HCT116 (cell line): ENCODE data around the gene FRMPD4. TPM values are rescaled to one million over a fixed set of nuclear protein-coding genes. Genes with fewer than 3 reads are reported as not detected.

Experiments
- ATAC-seq: fragments of 200-7000 bp; cut with Tn5 transposase; 2 replicates; pipeline ENCODE4 v1.9.1; 2020; ENCODE audit warnings: mild to moderate bottlenecking, moderate library complexity
- BruUV-seq: library from RNA; stranded (reverse); fragments of 400-500 nt; replicated peaks from 2 replicates; lab custom pipeline; 2021; lab: Mats Ljungman, UMichigan
- CTCF ChIA-PET: fragments of 300-600 bp; sonication (Branson Sonifier 250); formaldehyde crosslinking; loops from one replicate; lab custom pipeline; 2021; ENCODE audit warnings: antibody characterized with exemption; lab: Charles Lee
- POLR2A ChIA-PET: fragments of 300-600, 350-600 bp; sonication (Branson Sonifier 250); formaldehyde crosslinking; loops from one replicate; lab custom pipeline; 2021; ENCODE audit warnings: antibody characterized with exemption; lab: Charles Lee
- RAD21 ChIA-PET, 2 experiments: fragments of 300-600 bp; sonication (Branson Sonifier 250); formaldehyde crosslinking; loops; one replicate each; lab custom pipeline; 2023; ENCODE audit warnings: low total read pairs in 2 of 2; ENCODE audit not compliant: uncharacterized antibody in 2 of 2, unreplicated experiment in 2 of 2, low non-redundant PET in 1 of 2; lab: Charles Lee
- DNase-seq: peaks from one replicate; pipeline ENCODE4 v3.0.0-alpha.2; 2010; ENCODE audit warnings: low read depth, low spot score
- H2AFZ ChIP-seq: fragments of 200-600 bp; shearing (Covaris generic), sonication (generic); 2 replicates; pipeline ENCODE4 v1.6.1; 2017; ENCODE audit warnings: low read depth, mixed run types, mixed read lengths, antibody characterized with exemption, low read length; ENCODE audit not compliant: poor library complexity, severe bottlenecking
- H3K27ac ChIP-seq: 2 replicates; pipeline ENCODE4 v1.5.1; 2012; ENCODE audit warnings: low read depth, low read length
- H3K27me3 ChIP-seq: fragments of 200-600 bp; sonication (generic); 2 replicates; pipeline ENCODE4 v1.6.1; 2016; ENCODE audit warnings: mixed run types, low read length, mixed read lengths; ENCODE audit not compliant: insufficient read depth
- H3K36me3 ChIP-seq, 2 experiments: fragments of 200-500 bp in 1 of 2; fragments of 200-600 bp in 1 of 2; sonication (Bioruptor generic) in 1 of 2; sonication (generic) in 1 of 2; 2 replicates each; pipeline versions ENCODE4 v1.5.1 to v1.6.1; 2014 to 2016; ENCODE audit warnings: low read length in 2 of 2, inconsistent platforms in 1 of 2, mixed read lengths in 1 of 2, mixed run types in 1 of 2; ENCODE audit not compliant: insufficient read depth in 2 of 2, control insufficient read depth in 1 of 2
- H3K4me1 ChIP-seq, 2 experiments: fragments of 200-600 bp in 1 of 2; sonication (generic) in 1 of 2; 2 replicates each; pipeline versions ENCODE4 v1.5.1 to v1.6.1; 2012 to 2017; ENCODE audit warnings: low read length in 2 of 2, inconsistent platforms in 1 of 2, mild to moderate bottlenecking in 1 of 2, mixed read lengths in 1 of 2, mixed run types in 1 of 2, moderate library complexity in 1 of 2; ENCODE audit not compliant: insufficient read depth in 2 of 2, control insufficient read depth in 1 of 2
- H3K4me2 ChIP-seq: fragments of 200-600 bp; sonication (generic); 2 replicates; pipeline ENCODE4 v1.6.1; 2017; ENCODE audit warnings: mixed run types, low read length, mixed read lengths
- H3K4me3 ChIP-seq, 2 experiments: fragments of 200-600 bp in 1 of 2; sonication (generic) in 1 of 2; replicated peaks in 1 of 2; 2 replicates each; pipeline ENCODE4 v1.5.1; 2011 to 2016; ENCODE audit warnings: low read length in 2 of 2, control low read depth in 1 of 2, low read depth in 1 of 2, mild to moderate bottlenecking in 1 of 2, mixed read lengths in 1 of 2, mixed run types in 1 of 2
- H3K79me2 ChIP-seq: fragments of 200-600 bp; sonication (generic); 2 replicates; pipeline ENCODE4 v1.6.1; 2017; ENCODE audit warnings: mild to moderate bottlenecking, mixed run types, low read length, moderate library complexity, mixed read lengths; ENCODE audit not compliant: insufficient read depth
- H3K9ac ChIP-seq: fragments of 200-600 bp; sonication (generic); 2 replicates; pipeline ENCODE4 v1.6.1; 2016; ENCODE audit warnings: low read length, mixed read lengths
- H3K9me2 ChIP-seq: fragments of 200-600 bp; sonication (generic), shearing (Covaris generic); 2 replicates; pipeline ENCODE4 v1.6.1; 2017; ENCODE audit warnings: mixed run types, mild to moderate bottlenecking, moderate library complexity; ENCODE audit not compliant: insufficient read depth
- H3K9me3 ChIP-seq, 2 experiments: fragments of 200-500 bp in 1 of 2; fragments of 200-600 bp in 1 of 2; sonication (Bioruptor generic) in 1 of 2; sonication (generic) in 1 of 2; 2 replicates each; pipeline ENCODE4 v1.6.1; 2014 to 2017; ENCODE audit warnings: low read length in 2 of 2, mixed read lengths in 2 of 2, inconsistent platforms in 1 of 2, low read depth in 1 of 2, mild to moderate bottlenecking in 1 of 2, mixed run types in 1 of 2, moderate library complexity in 1 of 2; ENCODE audit not compliant: control insufficient read depth in 1 of 2, insufficient read depth in 1 of 2
- H4K20me1 ChIP-seq: fragments of 200-600 bp; sonication (generic), shearing (Covaris generic); 2 replicates; pipeline ENCODE4 v1.6.1; 2017; ENCODE audit warnings: mixed run types, mild to moderate bottlenecking, moderate library complexity; ENCODE audit not compliant: insufficient read depth
- CEBPB ChIP-seq: IDR thresholded peaks from 2 replicates; pipeline ENCODE4 v1.6.1; 2012; ENCODE audit warnings: low read depth
- EGR1 ChIP-seq: IDR thresholded peaks from 2 replicates; pipeline ENCODE4 v1.6.1; 2012; ENCODE audit warnings: low read depth
- EZH2 ChIP-seq: fragments of 200-600 bp; sonication (generic); IDR thresholded peaks from 2 replicates; pipeline ENCODE4 v1.6.1; 2017; ENCODE audit warnings: antibody characterized with exemption, mixed run types
- JUND ChIP-seq: IDR thresholded peaks from 2 replicates; pipeline ENCODE4 v1.6.1; 2012
- POLR2AphosphoS5 ChIP-seq: IDR thresholded peaks from 2 replicates; pipeline ENCODE4 v1.6.1; 2011; ENCODE audit warnings: mild to moderate bottlenecking, low read depth, low read length, moderate library complexity
- SP1 ChIP-seq: IDR thresholded peaks from 2 replicates; pipeline ENCODE4 v1.6.1; 2012; ENCODE audit warnings: low read depth
- SRF ChIP-seq: IDR thresholded peaks from 2 replicates; pipeline ENCODE4 v1.6.1; 2012; ENCODE audit warnings: low read depth
- TCF7L2 ChIP-seq: IDR thresholded peaks from 2 replicates; pipeline ENCODE4 v1.7.0; 2011; ENCODE audit warnings: borderline replicate concordance, inconsistent platforms; ENCODE audit not compliant: insufficient read depth, insufficient read length; ENCODE audit errors: extremely low read depth
- ZBTB33 ChIP-seq: IDR thresholded peaks from 2 replicates; pipeline ENCODE4 v1.6.1; 2011; ENCODE audit warnings: mild to moderate bottlenecking, low read length, moderate library complexity; ENCODE audit not compliant: insufficient replicate concordance; ENCODE audit errors: extremely low read depth
- ZFX ChIP-seq: fragments of 450-650 bp; IDR thresholded peaks from 2 replicates; pipeline ENCODE4 v1.6.1; 2017
- intact Hi-C: fragments of 100-400 bp; cut with micrococcal nuclease; formaldehyde crosslinking; loops from 2 replicates; pipeline ENCODE4 v1.10.0; 2022
- total RNA-seq: library from RNA; stranded (reverse); gene quantifications from one replicate; pipeline ENCODE4 v1.2.1, GENCODE V29; 2021; ENCODE audit not compliant: unreplicated experiment
- TF ChIP-seq, protein P1 (sequence below): IDR thresholded peaks from 2 replicates; pipeline ENCODE4 v1.6.1; 2012
- TF ChIP-seq, protein P2 (sequence below): IDR thresholded peaks from 2 replicates; pipeline ENCODE4 v1.6.1; 2012; ENCODE audit warnings: low read depth
- TF ChIP-seq, protein P3 (sequence below), 3 experiments: fragments of 200-600 bp in 1 of 3; sonication (generic) in 1 of 3; IDR thresholded peaks in 2 of 3; conservative IDR thresholded peaks in 1 of 3; 2 replicates each; pipeline ENCODE4 v1.5.1; 2012 to 2017; ENCODE audit warnings: low read depth in 2 of 3, low read length in 2 of 3, antibody characterized with exemption in 1 of 3, borderline replicate concordance in 1 of 3, control low read depth in 1 of 3, mild to moderate bottlenecking in 1 of 3, mixed read lengths in 1 of 3, mixed run types in 1 of 3, moderate library complexity in 1 of 3; ENCODE audit not compliant: insufficient read depth in 1 of 3

FRMPD4 gene
- total RNA-seq, 1 experiment from 2014 or later: not detected

DNA sequence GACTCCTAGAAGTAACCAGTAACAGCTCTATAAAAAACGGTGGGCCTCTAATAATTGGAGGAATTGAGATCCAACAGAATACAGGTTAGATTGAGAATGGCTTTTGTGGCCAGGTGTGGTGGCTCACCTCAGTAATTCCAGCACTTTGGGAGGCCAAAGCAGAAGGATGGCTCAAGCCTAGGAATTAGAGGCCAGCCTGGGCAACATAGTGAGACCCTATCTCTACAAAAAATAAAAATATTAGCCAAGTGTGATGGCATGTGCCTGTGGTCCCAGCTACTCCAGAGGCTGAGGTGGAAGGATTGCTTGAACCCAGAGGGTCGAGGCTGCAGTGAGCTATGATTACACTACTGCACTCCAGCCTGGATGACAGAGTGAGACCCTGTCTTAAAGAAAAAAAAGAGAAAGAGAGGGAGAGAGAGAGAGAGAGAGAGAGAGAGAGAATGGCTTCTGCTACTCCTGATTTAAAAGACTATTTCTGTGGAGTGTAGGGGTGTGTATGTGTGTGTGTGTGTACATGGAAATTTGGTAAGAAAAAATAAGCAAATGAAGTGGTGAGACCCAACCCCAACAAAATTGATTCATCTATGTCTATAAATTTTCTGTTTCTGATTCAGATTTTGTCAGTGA is 89.3 kb downstream of the FRMPD4 start:
- H3K9me2 ChIP-seq: no peaks in the 10 kb centered on the region
- DNase-seq: no peak
- BruUV-seq: no TSS peak
- H3K4me1 ChIP-seq: no peaks in the 10 kb centered on the region
- H3K27ac ChIP-seq: no peak overlapping the region
- H3K79me2 ChIP-seq: no peaks in the 10 kb centered on the region
- H3K36me3 ChIP-seq: no peaks in the 10 kb centered on the region
- H3K27me3 ChIP-seq: no peaks in the 10 kb centered on the region
- no peaks in the 10 kb centered on the region for H4K20me1 ChIP-seq
- RAD21 ChIA-PET: no interaction called here
- POLR2A ChIA-PET: no interaction called here
- no peak for ATAC-seq
- no peak overlapping the region for H3K4me3 ChIP-seq
- intact Hi-C loops: no loop called here
- CTCF ChIA-PET: no interaction called here
- no peak overlapping the region for H3K9ac ChIP-seq
- no peak for TF ChIP-seq JUND
- no peak for TF ChIP-seq SRF
- TF ChIP-seq CEBPB: no peak
- TF ChIP-seq SP1: no peak
- no peak overlapping the region for H3K4me2 ChIP-seq
- H2AFZ ChIP-seq: no peak overlapping the region
- no peaks in the 10 kb centered on the region for H3K9me3 ChIP-seq

GRCh38 chrX:12228862-12229261 is 90.6 kb downstream of the FRMPD4 start:
- Histone ChIP-seq H3K4me3 (no peak overlapping the region), H3K27ac (no peak overlapping the region), H2AFZ (no peak overlapping the region), H3K9me3 (no peaks in the 10 kb centered on the region), H4K20me1 (no peaks in the 10 kb centered on the region), H3K79me2 (no peaks in the 10 kb centered on the region), H3K4me2 (no peak overlapping the region), H3K9ac (no peak overlapping the region), H3K9me2 (no peaks in the 10 kb centered on the region), H3K36me3 (no peaks in the 10 kb centered on the region), H3K27me3 (no peaks in the 10 kb centered on the region), H3K4me1 (no peaks in the 10 kb centered on the region)
- ChIA-PET POLR2A (no interaction called here), RAD21 (no interaction called here), CTCF (no interaction called here)
- ATAC-seq: no peak
- intact Hi-C loops: no loop called here
- no TSS peak for BruUV-seq
- no peak for DNase-seq
- TF ChIP-seq TCF7L2 (no peak), ZFX (no peak), POLR2AphosphoS5 (no peak), EGR1 (no peak), ZBTB33 (no peak), EZH2 (no peak)
- TF ChIP-seq, protein P1, sequence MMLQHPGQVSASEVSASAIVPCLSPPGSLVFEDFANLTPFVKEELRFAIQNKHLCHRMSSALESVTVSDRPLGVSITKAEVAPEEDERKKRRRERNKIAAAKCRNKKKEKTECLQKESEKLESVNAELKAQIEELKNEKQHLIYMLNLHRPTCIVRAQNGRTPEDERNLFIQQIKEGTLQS: no peak
- TF ChIP-seq, protein P2, sequence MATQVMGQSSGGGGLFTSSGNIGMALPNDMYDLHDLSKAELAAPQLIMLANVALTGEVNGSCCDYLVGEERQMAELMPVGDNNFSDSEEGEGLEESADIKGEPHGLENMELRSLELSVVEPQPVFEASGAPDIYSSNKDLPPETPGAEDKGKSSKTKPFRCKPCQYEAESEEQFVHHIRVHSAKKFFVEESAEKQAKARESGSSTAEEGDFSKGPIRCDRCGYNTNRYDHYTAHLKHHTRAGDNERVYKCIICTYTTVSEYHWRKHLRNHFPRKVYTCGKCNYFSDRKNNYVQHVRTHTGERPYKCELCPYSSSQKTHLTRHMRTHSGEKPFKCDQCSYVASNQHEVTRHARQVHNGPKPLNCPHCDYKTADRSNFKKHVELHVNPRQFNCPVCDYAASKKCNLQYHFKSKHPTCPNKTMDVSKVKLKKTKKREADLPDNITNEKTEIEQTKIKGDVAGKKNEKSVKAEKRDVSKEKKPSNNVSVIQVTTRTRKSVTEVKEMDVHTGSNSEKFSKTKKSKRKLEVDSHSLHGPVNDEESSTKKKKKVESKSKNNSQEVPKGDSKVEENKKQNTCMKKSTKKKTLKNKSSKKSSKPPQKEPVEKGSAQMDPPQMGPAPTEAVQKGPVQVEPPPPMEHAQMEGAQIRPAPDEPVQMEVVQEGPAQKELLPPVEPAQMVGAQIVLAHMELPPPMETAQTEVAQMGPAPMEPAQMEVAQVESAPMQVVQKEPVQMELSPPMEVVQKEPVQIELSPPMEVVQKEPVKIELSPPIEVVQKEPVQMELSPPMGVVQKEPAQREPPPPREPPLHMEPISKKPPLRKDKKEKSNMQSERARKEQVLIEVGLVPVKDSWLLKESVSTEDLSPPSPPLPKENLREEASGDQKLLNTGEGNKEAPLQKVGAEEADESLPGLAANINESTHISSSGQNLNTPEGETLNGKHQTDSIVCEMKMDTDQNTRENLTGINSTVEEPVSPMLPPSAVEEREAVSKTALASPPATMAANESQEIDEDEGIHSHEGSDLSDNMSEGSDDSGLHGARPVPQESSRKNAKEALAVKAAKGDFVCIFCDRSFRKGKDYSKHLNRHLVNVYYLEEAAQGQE: no peak
- TF ChIP-seq, protein P3, sequence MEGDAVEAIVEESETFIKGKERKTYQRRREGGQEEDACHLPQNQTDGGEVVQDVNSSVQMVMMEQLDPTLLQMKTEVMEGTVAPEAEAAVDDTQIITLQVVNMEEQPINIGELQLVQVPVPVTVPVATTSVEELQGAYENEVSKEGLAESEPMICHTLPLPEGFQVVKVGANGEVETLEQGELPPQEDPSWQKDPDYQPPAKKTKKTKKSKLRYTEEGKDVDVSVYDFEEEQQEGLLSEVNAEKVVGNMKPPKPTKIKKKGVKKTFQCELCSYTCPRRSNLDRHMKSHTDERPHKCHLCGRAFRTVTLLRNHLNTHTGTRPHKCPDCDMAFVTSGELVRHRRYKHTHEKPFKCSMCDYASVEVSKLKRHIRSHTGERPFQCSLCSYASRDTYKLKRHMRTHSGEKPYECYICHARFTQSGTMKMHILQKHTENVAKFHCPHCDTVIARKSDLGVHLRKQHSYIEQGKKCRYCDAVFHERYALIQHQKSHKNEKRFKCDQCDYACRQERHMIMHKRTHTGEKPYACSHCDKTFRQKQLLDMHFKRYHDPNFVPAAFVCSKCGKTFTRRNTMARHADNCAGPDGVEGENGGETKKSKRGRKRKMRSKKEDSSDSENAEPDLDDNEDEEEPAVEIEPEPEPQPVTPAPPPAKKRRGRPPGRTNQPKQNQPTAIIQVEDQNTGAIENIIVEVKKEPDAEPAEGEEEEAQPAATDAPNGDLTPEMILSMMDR (IDR thresholded peaks at IDR 0.05 in 2 of 3, conservative IDR thresholded peaks at IDR 0.05 in 1 of 3; ENCODE audit: borderline replicate concordance in 1 of 3, insufficient read depth in 1 of 3, low read depth in 2 of 3, low read length in 2 of 3): no peak
